Effector CD8-positive, alpha-beta T cell (primary cell): Measurements from ENCODE around the gene ZNF697.
A peak's percentile ranks its signal among the peaks of the same experiment; 100 is the strongest.
"Not testable (repeated sequence)": the region's sequence is repeated elsewhere in the genome, so short reads cannot be mapped to it uniquely, and the experiment has no call there.

Experiments used
- DNase-seq: peaks from one replicate; lab custom pipeline; 2025; lab: John Stamatoyannopoulos, UW
- total RNA-seq, 4 experiments: gene quantifications; one replicate each; lab custom pipeline; 2026; lab: John Stamatoyannopoulos, UW

The ZNF697 gene
- total RNA-seq, result 0 to 0.72 (median 0.31) reads per million in 4 experiments

GRCh38 chr1:119647734-119648619 is at the start of gene ZNF697:
ZNF697 (minus strand) TSS chr1:119648266; CDS start chr1:119626100, 22,166 bp downstream.
- DNase-seq, result no peak

GRCh38 chr1:119697598-119697997 is 49.5 kb upstream of the ZNF697 start:
- DNase-seq, result no peak

DNA sequence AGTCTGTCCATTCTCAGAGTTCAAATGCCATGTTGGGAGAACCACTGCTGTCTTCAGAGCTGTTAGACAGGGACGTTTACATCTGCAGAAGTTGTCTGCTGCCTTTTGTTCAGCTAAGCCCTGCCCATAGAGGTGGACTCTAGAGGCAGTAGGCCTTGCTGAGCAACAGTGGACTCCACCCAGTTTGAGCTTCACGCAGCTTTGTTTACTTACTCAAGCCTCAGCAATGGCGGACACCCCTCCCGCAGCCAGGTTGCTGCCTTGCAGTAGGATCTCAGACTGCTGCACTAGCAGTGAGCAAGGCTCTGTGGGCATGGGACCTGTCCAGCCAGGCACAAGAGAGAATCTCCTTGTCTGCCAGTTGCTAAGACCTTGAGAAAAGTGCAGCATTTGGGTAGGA is 48.8 kb upstream of the ZNF697 start:
- not testable (repeated sequence) for DNase-seq

- DNase-seq, result no peak
Observed at GRCh38 chr1:119689511-119689910, 41.4 kb upstream of the ZNF697 start.

GRCh38 chr1:119688810-119689209 is 40.7 kb upstream of the ZNF697 start:
- no peak for DNase-seq

DNA sequence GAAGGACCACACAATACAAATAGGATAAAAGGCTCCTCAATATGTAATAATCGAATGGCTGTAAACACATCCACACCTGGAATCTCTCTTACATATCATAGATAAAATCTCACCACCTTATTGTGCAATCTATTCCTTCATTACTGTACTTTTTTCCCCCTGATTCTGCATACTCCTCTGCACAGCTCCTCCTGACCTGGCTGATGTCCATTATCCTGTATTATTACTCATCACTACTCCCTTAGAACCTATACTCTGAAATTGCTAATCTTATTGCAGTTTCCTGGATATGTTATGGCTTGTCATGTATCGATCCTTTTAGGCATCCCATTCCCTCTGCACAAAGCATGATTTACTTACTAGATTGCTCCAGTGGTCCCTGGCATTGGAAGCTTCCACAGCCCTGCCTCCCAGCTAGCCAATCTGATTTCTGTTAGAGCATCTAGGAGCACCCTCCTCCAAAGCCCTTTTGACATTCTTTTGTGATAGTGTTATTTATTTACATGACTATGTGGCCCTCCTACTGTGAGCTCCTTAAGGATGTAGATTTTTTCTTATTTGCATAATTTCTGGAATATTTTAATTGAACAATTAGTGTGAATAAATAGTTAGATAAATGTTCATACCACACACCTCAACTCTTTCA is 39.5 kb upstream of the ZNF697 start:
- no peak for DNase-seq

DNA sequence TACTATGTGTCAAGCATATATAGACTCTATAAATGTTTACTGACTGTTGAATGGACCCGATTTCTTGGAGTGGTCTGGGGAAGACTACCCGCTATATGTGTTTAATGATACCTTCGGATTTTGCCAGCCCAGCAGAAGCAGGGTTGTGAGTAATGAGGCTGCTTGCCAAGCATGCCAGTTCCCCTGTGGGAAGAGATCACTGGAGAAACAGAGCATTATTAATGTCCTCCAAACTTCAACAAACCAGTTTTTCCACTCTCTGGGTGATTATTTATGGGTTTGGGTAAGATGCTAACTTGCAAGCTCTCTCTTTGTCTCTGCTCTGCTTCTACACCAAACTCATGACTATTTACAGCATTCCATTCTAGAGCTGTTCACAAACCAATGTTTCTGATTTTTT is 38.6 kb upstream of the ZNF697 start:
- DNase-seq, result no peak

DNA sequence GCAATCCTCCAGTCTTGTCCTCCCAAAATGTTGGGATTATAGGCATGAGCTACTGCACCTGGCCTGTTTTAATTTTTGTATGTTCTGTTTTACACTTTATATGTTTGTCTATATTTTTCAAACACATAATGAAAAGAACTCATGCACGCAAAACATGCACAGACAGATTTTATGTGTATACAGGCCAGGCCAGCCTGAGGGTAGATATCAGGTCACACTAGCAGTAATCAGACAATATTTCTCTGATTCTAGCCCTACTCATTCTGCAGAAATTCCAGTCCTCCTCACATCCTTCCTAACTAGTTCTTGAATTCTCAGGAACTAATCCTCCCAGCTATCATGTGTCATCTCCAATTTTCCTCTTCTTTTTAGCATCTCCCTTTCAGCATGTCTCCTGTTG is 35.8 kb upstream of the ZNF697 start:
- DNase-seq, result no peak

DNA sequence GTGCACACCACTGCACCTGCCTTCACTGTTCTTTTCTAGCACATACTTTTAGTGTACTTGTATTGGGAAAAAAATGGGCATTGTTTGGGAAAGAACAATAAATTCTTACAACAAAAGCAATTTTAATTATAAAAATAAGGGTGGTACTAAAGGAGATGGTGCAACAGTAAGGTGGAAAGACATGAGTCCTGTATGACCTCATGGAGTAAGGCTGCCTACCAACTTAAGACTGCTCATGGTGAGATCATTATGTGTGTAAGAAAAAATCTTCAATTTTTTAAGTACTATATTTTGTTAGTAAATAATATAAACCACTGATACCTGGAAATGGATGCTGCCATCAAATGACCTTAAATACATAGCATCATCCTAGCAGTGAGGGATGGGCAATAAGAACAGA is 34.1 kb upstream of the ZNF697 start:
- no peak for DNase-seq

- no peak for DNase-seq
Observed at GRCh38 chr1:119681560-119681959, 33.5 kb upstream of the ZNF697 start.

GRCh38 chr1:119680723-119681122 is 32.7 kb upstream of the ZNF697 start:
- DNase-seq, result no peak

- no peak for DNase-seq
Observed at GRCh38 chr1:119680193-119680592, 32.1 kb upstream of the ZNF697 start.

DNA sequence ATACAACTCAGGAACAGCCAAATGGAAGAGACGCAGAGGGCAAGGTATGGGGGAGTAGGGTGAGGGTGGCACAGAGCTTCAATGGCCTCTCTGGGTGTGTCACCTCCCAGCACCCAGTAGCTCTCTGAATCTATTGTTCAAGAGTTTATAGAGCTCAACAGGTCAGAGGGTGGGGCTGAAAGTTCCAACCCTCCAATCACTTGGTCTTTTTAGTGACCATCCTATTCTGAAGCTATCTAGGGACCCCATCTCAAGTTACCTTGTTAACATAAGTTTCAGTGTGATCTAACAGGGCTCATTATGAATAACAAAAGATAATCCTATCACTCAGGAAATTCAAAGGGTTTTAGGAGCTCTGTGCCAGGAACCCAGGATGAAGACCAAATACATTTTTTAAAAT is 31.2 kb upstream of the ZNF697 start:
- no peak for DNase-seq

DNA sequence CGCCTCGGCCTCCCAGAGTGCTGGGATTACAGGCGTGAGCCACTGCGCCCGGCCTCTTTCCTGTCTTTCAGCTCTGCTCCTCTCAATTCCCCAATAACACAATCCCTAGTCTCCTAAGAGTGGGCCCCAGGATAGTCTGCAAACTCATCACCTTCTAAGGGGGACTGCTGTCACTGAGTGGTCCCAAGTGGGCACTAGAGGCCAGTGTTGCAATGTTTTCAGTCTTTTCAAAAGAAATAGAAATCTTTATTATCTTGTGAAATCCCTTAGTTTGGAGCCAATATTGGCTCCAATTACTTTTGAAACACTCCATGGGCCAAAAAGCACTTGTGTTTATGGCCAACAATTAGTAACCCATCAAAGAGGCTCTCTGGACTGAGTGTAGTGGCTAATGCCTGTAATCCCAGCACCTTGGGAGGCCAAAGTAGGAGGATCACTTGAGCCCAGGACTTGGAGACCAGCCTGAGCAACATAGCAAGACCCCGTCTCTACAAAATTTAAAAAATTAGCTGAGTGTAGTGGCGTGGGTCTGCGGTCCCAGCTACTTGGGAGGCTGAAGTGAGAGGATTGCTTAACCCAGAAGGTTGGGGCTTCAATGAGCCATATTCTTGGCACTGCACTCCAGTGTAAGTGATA is 28.6 kb upstream of the ZNF697 start:
- DNase-seq, result no peak

GRCh38 chr1:119675349-119676345 is 27.6 kb upstream of the ZNF697 start:
- DNase-seq, result peak; percentile 30

- no peak for DNase-seq
Observed at GRCh38 chr1:119674835-119675289, 26.8 kb upstream of the ZNF697 start.

- DNase-seq, result no peak
Observed at GRCh38 chr1:119674111-119674526, 26.1 kb upstream of the ZNF697 start.

DNA sequence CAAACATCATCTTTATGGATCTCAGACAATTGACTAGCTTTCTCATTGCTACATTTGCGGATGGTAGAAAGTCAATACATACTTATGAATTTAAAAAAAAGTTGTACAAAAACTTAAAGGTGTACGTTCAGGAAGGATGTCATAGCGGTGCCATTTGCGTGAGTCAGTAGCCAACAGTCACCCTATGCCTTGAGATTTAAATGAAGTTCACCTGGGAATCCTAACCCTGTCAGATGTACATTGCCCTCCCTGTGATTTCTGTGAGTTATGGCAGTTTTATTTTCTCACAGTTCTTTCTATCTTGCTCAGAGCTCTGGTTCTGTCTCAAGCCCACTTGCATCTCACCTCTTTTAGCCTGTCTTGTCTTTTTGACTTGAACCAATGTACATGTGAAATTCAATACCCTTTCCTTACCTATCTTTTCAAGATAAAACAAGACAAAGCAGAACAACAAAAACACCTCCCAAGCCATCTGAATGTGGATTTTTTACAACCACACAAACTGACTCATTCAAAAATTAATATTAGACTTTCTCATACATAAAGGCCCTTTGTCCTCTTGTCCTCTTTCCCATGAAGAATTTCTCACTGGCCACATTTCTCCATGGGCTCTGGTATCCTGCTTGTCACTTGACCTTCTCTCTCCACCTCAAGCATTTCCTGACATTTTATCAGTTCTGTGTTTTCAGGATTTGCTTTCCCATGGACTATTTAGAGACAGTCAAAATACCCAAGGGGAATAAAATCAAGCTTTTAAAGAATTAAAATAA is 25.3 kb upstream of the ZNF697 start:
- no peak for DNase-seq

GRCh38 chr1:119670898-119671297 is 22.8 kb upstream of the ZNF697 start:
- DNase-seq, result no peak

GRCh38 chr1:119667173-119667572 is 19.1 kb upstream of the ZNF697 start:
- DNase-seq, result no peak

DNA sequence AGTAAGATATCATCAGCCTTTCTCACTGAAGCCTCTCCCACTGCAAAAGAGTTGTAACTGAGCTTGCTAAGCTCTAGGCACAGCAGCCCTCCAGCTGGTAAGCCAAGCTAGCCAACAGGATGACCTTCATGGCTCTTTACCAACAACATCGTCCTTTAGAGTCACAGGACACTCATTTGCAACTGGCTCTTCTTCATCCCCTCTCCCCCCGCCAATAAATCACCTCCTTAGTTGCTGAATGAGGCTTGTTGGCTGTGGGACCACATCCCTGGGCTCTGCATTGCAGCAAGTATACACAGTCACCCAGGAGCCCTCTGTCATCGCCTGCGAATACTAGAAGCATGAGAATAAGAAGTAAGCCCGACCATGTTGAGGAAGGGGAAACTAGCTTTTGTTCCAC is 16.0 kb upstream of the ZNF697 start:
- DNase-seq, result no peak
